Right lobe of liver (tissue), 6 donors: ENCODE results near the gene HTD2. TPM values are rescaled to one million over a fixed set of nuclear protein-coding genes. Genes with fewer than 3 reads are reported as not detected.

ENCODE experiments used
- ATAC-seq, 4 donors: fragments of 200-7000 bp; cut with Tn5 transposase; one replicate each; pipeline ENCODE4 v1.9.1; 2020; ENCODE audit warnings: mild to moderate bottlenecking in 4 of 4, moderate library complexity in 4 of 4
- DNase-seq, 3 donors: peaks; one replicate each; pipeline ENCODE4 v3.0.0-alpha.2; 2020
- H3K27ac ChIP-seq, 3 donors: fragments of 200-600 bp; one replicate each; pipeline ENCODE4 v1.8.0; 2022
- H3K27me3 ChIP-seq, 2 donors: fragments of 200-600 bp; one replicate each; pipeline ENCODE4 v1.8.0; 2022
- H3K36me3 ChIP-seq, 4 donors: fragments of 200-600 bp; sonication (generic) in 1 of 4; one replicate each; pipeline versions ENCODE4 v1.5.1 to v1.8.0; 2017 to 2022; ENCODE audit warnings: control low read depth in 1 of 4
- H3K4me1 ChIP-seq, 4 donors: fragments of 200-600 bp; sonication (generic) in 1 of 4; one replicate each; pipeline versions ENCODE4 v1.5.1 to v1.8.0; 2017 to 2022; ENCODE audit warnings: control low read depth in 1 of 4
- H3K4me3 ChIP-seq, 3 donors: fragments of 200-600 bp; one replicate each; pipeline ENCODE4 v1.8.0; 2022
- H3K9me3 ChIP-seq, 4 donors: fragments of 200-600 bp; sonication (generic) in 1 of 4; one replicate each; pipeline versions ENCODE4 v1.5.1 to v1.8.0; 2017 to 2022; ENCODE audit warnings: control low read depth in 1 of 4
- POLR2A ChIP-seq: fragments of 450-650 bp; IDR thresholded peaks from one replicate; pipeline ENCODE4 v1.6.1; 2017; ENCODE audit warnings: antibody characterized with exemption, mild to moderate bottlenecking
- WGBS: methylation state at CpG from one replicate; pipeline ENCODE4 v1.1.6; 2018; ENCODE audit warnings: low coverage, low lambda C conversion rate; ENCODE audit not compliant: insufficient coverage; ENCODE audit errors: missing lambda C conversion rate; 5-methylcytosine and 5-hydroxymethylcytosine counted together
- intact Hi-C, 2 donors: fragments of 100-400 bp; cut with DNase I; formaldehyde crosslinking; loops; one replicate each; pipeline versions ENCODE4 v1.11.2 to v1.14.1; 2022
- total RNA-seq, 6 experiments: library from RNA; depleted of rRNA in 2 of 6; stranded (reverse); fragments of >200 nt in 2 of 6; fragmentation: NEBNext Ultra II Directional in 3 of 6; extraction: Animal tissue kit (Norgen Biotek cat#: 25700) in 3 of 6; gene quantifications; one replicate each; pipeline versions ENCODE4 v1.1.0 to v1.2.4, GENCODE V29; 2016 to 2023
- TF ChIP-seq, protein P1 (sequence below), 4 donors: fragments of 200-600 bp in 3 of 4; fragments of 450-650 bp in 1 of 4; IDR thresholded peaks; one replicate each; pipeline versions ENCODE4 v1.5.1 to v1.8.0; 2016 to 2022; ENCODE audit warnings: antibody characterized with exemption in 4 of 4, mild to moderate bottlenecking in 2 of 4
- donor health status: DM: no; HTN: yes; CAD: no.
- donor health status: DM: no; HTN: no; CAD: no.
- donor health status: DM: no; HTN: no; CAD: no.
- donor health status: DM: no; HTN: yes; CAD: no.
- donor health status: DM: no; HTN: yes; CAD: no.

HTD2 gene
- total RNA-seq, 6 experiments from 2014 or later, result 6.1 to 9.9 (median 8.5) TPM

DNA sequence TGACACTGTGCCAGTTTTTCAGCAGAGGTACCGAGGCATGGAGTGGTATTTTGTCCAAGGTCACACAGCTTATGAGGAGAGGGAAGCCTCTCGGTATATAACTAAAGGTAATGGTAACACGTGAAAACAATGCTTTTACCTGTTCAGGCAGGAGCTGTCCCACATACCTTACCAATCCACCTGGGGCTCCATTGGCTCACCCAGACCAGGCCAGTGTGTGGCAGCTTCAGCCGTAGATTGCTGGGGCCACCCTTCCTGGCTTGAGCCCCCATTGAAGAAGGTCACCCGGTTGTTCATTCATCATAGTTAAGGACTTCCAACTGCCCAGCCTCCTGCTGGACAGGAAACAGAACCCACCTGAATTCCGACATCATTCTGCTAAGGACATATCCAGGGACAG, 9.5 kb upstream of the HTD2 start:
- Histone ChIP-seq H3K27me3 (no peaks in the 10 kb centered on the region), H3K9me3 (no peaks in the 10 kb centered on the region), H3K4me1 (peaks cover 0 to 6% (median 0%) of the 10 kb centered on the region in 4 donors), H3K27ac (no peak overlapping the region), H3K4me3 (no peak overlapping the region), H3K36me3 (peaks cover 0 to 2% (median 0%) of the 10 kb centered on the region in 4 donors)
- intact Hi-C loops, result loop anchor here (5.0 to 10.0 kb wide), 3 partner anchors 72 to 292 kb away; partner anchors contain the start of gene FLNB (in 1 of the 2)
- WGBS, result 64% methylated on average over 2 of the region's 6 CpGs
- TF ChIP-seq, protein P1, sequence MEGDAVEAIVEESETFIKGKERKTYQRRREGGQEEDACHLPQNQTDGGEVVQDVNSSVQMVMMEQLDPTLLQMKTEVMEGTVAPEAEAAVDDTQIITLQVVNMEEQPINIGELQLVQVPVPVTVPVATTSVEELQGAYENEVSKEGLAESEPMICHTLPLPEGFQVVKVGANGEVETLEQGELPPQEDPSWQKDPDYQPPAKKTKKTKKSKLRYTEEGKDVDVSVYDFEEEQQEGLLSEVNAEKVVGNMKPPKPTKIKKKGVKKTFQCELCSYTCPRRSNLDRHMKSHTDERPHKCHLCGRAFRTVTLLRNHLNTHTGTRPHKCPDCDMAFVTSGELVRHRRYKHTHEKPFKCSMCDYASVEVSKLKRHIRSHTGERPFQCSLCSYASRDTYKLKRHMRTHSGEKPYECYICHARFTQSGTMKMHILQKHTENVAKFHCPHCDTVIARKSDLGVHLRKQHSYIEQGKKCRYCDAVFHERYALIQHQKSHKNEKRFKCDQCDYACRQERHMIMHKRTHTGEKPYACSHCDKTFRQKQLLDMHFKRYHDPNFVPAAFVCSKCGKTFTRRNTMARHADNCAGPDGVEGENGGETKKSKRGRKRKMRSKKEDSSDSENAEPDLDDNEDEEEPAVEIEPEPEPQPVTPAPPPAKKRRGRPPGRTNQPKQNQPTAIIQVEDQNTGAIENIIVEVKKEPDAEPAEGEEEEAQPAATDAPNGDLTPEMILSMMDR (IDR thresholded peaks at IDR 0.05), result no peak
- TF ChIP-seq POLR2A, result no peak
- ATAC-seq, result no peak
- DNase-seq, result no peak

- intact Hi-C loops, result loop anchor here (5.0 to 10.0 kb wide), 3 partner anchors 73 to 293 kb away; partner anchors contain the start of gene FLNB (in 1 of the 2)
- DNase-seq, result no peak
- Histone ChIP-seq H3K4me3 (no peak overlapping the region), H3K4me1 (peaks cover 0 to 6% (median 0%) of the 10 kb centered on the region in 4 donors), H3K9me3 (no peaks in the 10 kb centered on the region), H3K27ac (no peak overlapping the region), H3K36me3 (no peaks in the 10 kb centered on the region), H3K27me3 (no peaks in the 10 kb centered on the region)
- peak; percentile 45 to 63 (median 54) for ATAC-seq
- no peak for TF ChIP-seq POLR2A
- TF ChIP-seq, protein P1 (IDR thresholded peaks at IDR 0.05), result no peak
- WGBS, result 38% methylated on average over 3 of the region's 3 CpGs
Observed at GRCh38 chr3:58298190-58298589, 8.1 kb upstream of the HTD2 start.

GRCh38 chr3:58299075-58299474, 7.2 kb upstream of the HTD2 start:
- intact Hi-C loops, result loop anchor here (5.0 to 10.0 kb wide), 3 partner anchors 74 to 294 kb away; partner anchors contain the start of gene FLNB (in 1 of the 2)
- H3K4me1 ChIP-seq, result peaks cover 0 to 6% (median 0%) of the 10 kb centered on the region in 4 donors
- no peaks in the 10 kb centered on the region for H3K36me3 ChIP-seq
- 56% methylated on average over 2 of the region's 2 CpGs for WGBS
- ATAC-seq (peak; percentile 7 to 32 (median 16)), DNase-seq (no peak)
- no peaks in the 10 kb centered on the region for H3K27me3 ChIP-seq
- H3K27ac ChIP-seq, result no peak overlapping the region
- no peak overlapping the region for H3K4me3 ChIP-seq
- no peaks in the 10 kb centered on the region for H3K9me3 ChIP-seq
- no peak for TF ChIP-seq POLR2A
- TF ChIP-seq, protein P1 (IDR thresholded peaks at IDR 0.05), result no peak

- Histone ChIP-seq H3K27me3 (no peaks in the 10 kb centered on the region), H3K4me1 (peaks cover 0 to 6% (median 0%) of the 10 kb centered on the region in 4 donors), H3K9me3 (no peaks in the 10 kb centered on the region), H3K27ac (no peak overlapping the region), H3K36me3 (no peaks in the 10 kb centered on the region), H3K4me3 (no peak overlapping the region)
- DNase-seq (no peak), ATAC-seq (peak; percentile 59 to 72 (median 66))
- 17% methylated on average over 8 of the region's 8 CpGs for WGBS
- intact Hi-C loops, result loop anchor here (5.0 to 10.0 kb wide), 4 partner anchors 75 to 295 kb away; partner anchors contain the start of gene FLNB (in 2 of the 2)
- TF ChIP-seq POLR2A, result no peak
- TF ChIP-seq, protein P1 (IDR thresholded peaks at IDR 0.05), result peak; percentile 62 to 78 (median 74)
Observed at GRCh38 chr3:58299839-58300516, 6.3 kb upstream of the HTD2 start.
